GM23338 (cell line): ENCODE results near the gene CACNA1C. TPM values are rescaled to one million over a fixed set of nuclear protein-coding genes. Genes with fewer than 3 reads are reported as not detected.

ENCODE experiments used
- ATAC-seq: fragments of 200-7000 bp; cut with Tn5 transposase; 3 replicates; pipeline ENCODE4 v1.9.1; 2020
- DNase-seq: peaks from one replicate; pipeline ENCODE4 v3.0.0-alpha.2; 2015; ENCODE audit warnings: low spot score
- H2AFZ ChIP-seq: fragments of 200-600 bp; sonication (generic); 2 replicates; pipeline ENCODE4 v1.8.0; 2016; ENCODE audit warnings: antibody characterized with exemption, mild to moderate bottlenecking, moderate library complexity
- H3F3A ChIP-seq: fragments of 200-600 bp; sonication (generic); replicated peaks from 2 replicates; pipeline ENCODE4 v1.8.0; 2017; ENCODE audit warnings: antibody characterized with exemption, mixed run types, low read depth
- H3K27ac ChIP-seq: fragments of 200-600 bp; sonication (generic); 2 replicates; pipeline ENCODE4 v1.6.1; 2016; ENCODE audit warnings: low read depth
- H3K27me3 ChIP-seq: fragments of 200-600 bp; sonication (generic); 2 replicates; pipeline ENCODE4 v1.8.0; 2016; ENCODE audit warnings: mild to moderate bottlenecking, mixed run types, moderate library complexity; ENCODE audit not compliant: insufficient read depth
- H3K36me3 ChIP-seq: fragments of 200-600 bp; sonication (generic); 2 replicates; pipeline ENCODE4 v1.8.0; 2016; ENCODE audit warnings: mild to moderate bottlenecking; ENCODE audit not compliant: insufficient read depth
- H3K4me1 ChIP-seq: fragments of 200-600 bp; sonication (generic); 2 replicates; pipeline ENCODE4 v1.8.0; 2016; ENCODE audit warnings: mild to moderate bottlenecking, moderate library complexity; ENCODE audit not compliant: insufficient read depth
- H3K4me2 ChIP-seq: fragments of 200-600 bp; sonication (generic); 2 replicates; pipeline ENCODE4 v1.7.1; 2017; ENCODE audit warnings: mixed run types
- H3K4me3 ChIP-seq: fragments of 200-600 bp; sonication (generic); 2 replicates; pipeline ENCODE4 v1.6.1; 2016; ENCODE audit warnings: mixed run types
- H3K79me2 ChIP-seq: fragments of 200-600 bp; sonication (generic); replicated peaks from 2 replicates; pipeline ENCODE4 v1.8.0; 2017; ENCODE audit warnings: mild to moderate bottlenecking; ENCODE audit not compliant: insufficient read depth
- H3K9me2 ChIP-seq: fragments of 200-600 bp; sonication (generic); 2 replicates; pipeline ENCODE4 v1.8.0; 2017; ENCODE audit not compliant: insufficient read depth
- H4K20me1 ChIP-seq: fragments of 200-600 bp; sonication (generic); replicated peaks from 2 replicates; pipeline ENCODE4 v1.8.0; 2017; ENCODE audit warnings: mild to moderate bottlenecking; ENCODE audit not compliant: insufficient read depth
- H3K27ac Mint-ChIP-seq: 2 replicates; pipeline ENCODE4 v1.8.0; 2020; ENCODE audit warnings: inconsistent platforms, mild to moderate bottlenecking, moderate library complexity, mixed read lengths
- H3K27me3 Mint-ChIP-seq: 3 replicates; pipeline ENCODE4 v1.8.0; 2022; ENCODE audit warnings: low read depth, mild to moderate bottlenecking, moderate library complexity, mixed read lengths, inconsistent platforms; ENCODE audit not compliant: insufficient read depth, poor library complexity
- H3K36me3 Mint-ChIP-seq: 3 replicates; pipeline ENCODE4 v1.8.0; 2021; ENCODE audit warnings: low read depth, mild to moderate bottlenecking, inconsistent platforms, moderate library complexity, mixed read lengths
- H3K4me1 Mint-ChIP-seq: 3 replicates; pipeline ENCODE4 v1.8.0; 2020; ENCODE audit warnings: mild to moderate bottlenecking, inconsistent platforms, mixed read lengths
- H3K4me3 Mint-ChIP-seq: 3 replicates; pipeline ENCODE4 v1.8.0; 2021; ENCODE audit warnings: moderate library complexity, mild to moderate bottlenecking, inconsistent platforms, mixed read lengths
- H3K9me3 Mint-ChIP-seq: 3 replicates; pipeline ENCODE4 v1.8.0; 2020; ENCODE audit warnings: moderate library complexity, mild to moderate bottlenecking, inconsistent platforms, mixed read lengths
- EZH2 ChIP-seq: fragments of 200-600 bp; sonication (generic); IDR thresholded peaks from one replicate; pipeline ENCODE4 v1.8.0; 2017; ENCODE audit warnings: antibody characterized with exemption, mild to moderate bottlenecking, low read depth; ENCODE audit not compliant: unreplicated experiment
- EZH2phosphoT487 ChIP-seq: fragments of 200-600 bp; sonication (generic); IDR thresholded peaks from one replicate; pipeline ENCODE4 v1.8.1; 2018; ENCODE audit warnings: antibody characterized with exemption; ENCODE audit not compliant: unreplicated experiment
- NANOG ChIP-seq: IDR thresholded peaks from 2 replicates; pipeline ENCODE4 v1.6.1; 2016; ENCODE audit warnings: antibody characterized with exemption, borderline replicate concordance
- polyA plus RNA-seq: library from polyadenylated mRNA; unstranded; fragments of >200 nt; fragmentation: Nextera tagmentation; extraction: Ambion mirVana; gene quantifications from 2 replicates; pipeline ENCODE4 v1.2.1, GENCODE V29; 2016
- total RNA-seq: library from RNA; depleted of rRNA; stranded (reverse); fragments of >200 nt; shearing (Covaris generic); gene quantifications from 2 replicates; pipeline ENCODE4 v1.2.3, GENCODE V29; 2014
- TF ChIP-seq, protein P1 (sequence below), 2 experiments: fragments of 200-600 bp in 1 of 2; sonication (generic) in 1 of 2; conservative IDR thresholded peaks; 2 replicates each; pipeline versions ENCODE4 v1.5.1 to v1.6.1; 2016 to 2017; ENCODE audit warnings: antibody characterized with exemption in 2 of 2, low read depth in 2 of 2, mild to moderate bottlenecking in 2 of 2, moderate library complexity in 1 of 2
- TF ChIP-seq, protein P2 (sequence below): IDR thresholded peaks from one replicate; pipeline ENCODE4 v1.6.1; 2018; ENCODE audit warnings: antibody characterized with exemption; ENCODE audit not compliant: unreplicated experiment

CACNA1C gene
- total and polyA plus RNA-seq, 2 experiments from 2014 or later = 0.78 to 2.1 TPM

DNA sequence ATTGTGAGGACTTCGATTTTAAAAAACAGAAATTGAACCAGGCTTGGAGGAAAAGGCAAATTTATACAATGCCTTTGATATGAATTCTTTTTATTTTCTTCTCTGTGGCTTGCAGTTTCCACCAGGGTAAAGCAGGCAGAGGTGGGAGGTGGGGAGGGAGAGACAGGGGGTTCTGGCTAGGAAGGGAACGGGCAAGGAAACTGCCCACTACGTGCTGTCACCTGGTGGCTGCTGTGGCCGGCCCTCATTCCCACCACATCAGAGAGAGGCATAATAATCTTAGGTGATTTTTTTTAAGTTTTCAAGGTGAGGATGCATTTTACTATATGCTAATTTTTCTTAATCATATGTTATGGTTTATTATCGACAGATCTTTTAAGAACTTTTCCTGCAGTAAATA is 145.8 kb downstream of the CACNA1C start:
- Mint-ChIP-seq H3K4me3 (peak overlapping the region; percentile 68), H3K27ac (peak overlapping the region; percentile 98)
- peak overlapping the region; percentile 87 for H3K27ac ChIP-seq

DNA sequence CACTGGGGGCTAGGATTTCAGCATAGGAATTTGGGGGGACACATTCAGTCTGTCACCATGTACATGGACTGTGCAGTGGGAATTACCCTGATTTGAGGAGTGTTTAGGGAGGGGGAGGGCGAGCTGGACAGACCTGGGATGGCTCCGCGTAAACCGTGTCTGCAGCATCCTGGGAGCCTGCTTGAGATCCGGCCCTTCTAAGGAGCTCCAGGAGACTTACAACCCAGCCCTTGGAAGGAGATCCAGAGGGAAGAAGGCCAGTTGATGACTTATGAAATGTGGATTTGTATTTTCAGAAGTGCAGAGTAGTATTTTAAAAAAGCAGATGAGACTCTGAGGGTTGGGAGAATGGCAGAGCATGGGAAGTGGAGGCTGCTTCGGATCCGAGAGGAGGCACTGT is 153.2 kb downstream of the CACNA1C start:
- H3K9me2 ChIP-seq = peaks cover 11% of the 10 kb centered on the region; the same call in 1 of the 2 replicates
- DNase-seq (no peak), ATAC-seq (no peak; the same call in 2 of the 3 replicates)
- Mint-ChIP-seq H3K27ac (no peak overlapping the region), H3K36me3 (peaks cover 2% of the 10 kb centered on the region; the same call in 1 of the 3 replicates), H3K9me3 (peaks cover 12% of the 10 kb centered on the region; the same call in 2 of the 3 replicates), H3K4me1 (peaks cover 8% of the 10 kb centered on the region; the same call in 2 of the 3 replicates), H3K27me3 (peaks cover 2% of the 10 kb centered on the region), H3K4me3 (no peak overlapping the region)
- no peaks in the 10 kb centered on the region for H3K79me2 ChIP-seq
- H3K36me3 ChIP-seq = no peaks in the 10 kb centered on the region
- no peak overlapping the region for H3K4me3 ChIP-seq
- H3K27ac ChIP-seq = no peak overlapping the region
- H3K27me3 ChIP-seq = no peaks in the 10 kb centered on the region
- no peak overlapping the region for H3K4me2 ChIP-seq
- no peaks in the 10 kb centered on the region for H4K20me1 ChIP-seq
- no peak for TF ChIP-seq EZH2
- peak overlapping the region; percentile 69; the same call in 1 of the 2 replicates for H2AFZ ChIP-seq
- H3F3A ChIP-seq = no peaks in the 10 kb centered on the region
- no peaks in the 10 kb centered on the region for H3K4me1 ChIP-seq

More for the DNA sequence above, 145.8 kb downstream of the CACNA1C start:
- Histone ChIP-seq H3K4me2 (peak overlapping the region; percentile 56), H3K36me3 (no peaks in the 10 kb centered on the region), H3K27me3 (no peaks in the 10 kb centered on the region), H4K20me1 (no peaks in the 10 kb centered on the region), H3K4me1 (peaks cover 25% of the 10 kb centered on the region), H3K4me3 (peak overlapping the region; percentile 30), H3F3A (no peaks in the 10 kb centered on the region), H2AFZ (0 out of 2 replicates have a peak overlapping the region, but pooled peaks have one; percentile 5), H3K9me2 (peaks cover 15% of the 10 kb centered on the region; the same call in 1 of the 2 replicates), H3K79me2 (no peaks in the 10 kb centered on the region)
- DNase-seq (no peak), ATAC-seq (peak; percentile 53)
- peaks cover 57% of the 10 kb centered on the region for H3K4me1 Mint-ChIP-seq
- peaks cover 10% of the 10 kb centered on the region for H3K27me3 Mint-ChIP-seq
- H3K36me3 Mint-ChIP-seq = no peaks in the 10 kb centered on the region; the same call in 2 of the 3 replicates
- TF ChIP-seq EZH2phosphoT487 = no peak
- TF ChIP-seq, protein P1, sequence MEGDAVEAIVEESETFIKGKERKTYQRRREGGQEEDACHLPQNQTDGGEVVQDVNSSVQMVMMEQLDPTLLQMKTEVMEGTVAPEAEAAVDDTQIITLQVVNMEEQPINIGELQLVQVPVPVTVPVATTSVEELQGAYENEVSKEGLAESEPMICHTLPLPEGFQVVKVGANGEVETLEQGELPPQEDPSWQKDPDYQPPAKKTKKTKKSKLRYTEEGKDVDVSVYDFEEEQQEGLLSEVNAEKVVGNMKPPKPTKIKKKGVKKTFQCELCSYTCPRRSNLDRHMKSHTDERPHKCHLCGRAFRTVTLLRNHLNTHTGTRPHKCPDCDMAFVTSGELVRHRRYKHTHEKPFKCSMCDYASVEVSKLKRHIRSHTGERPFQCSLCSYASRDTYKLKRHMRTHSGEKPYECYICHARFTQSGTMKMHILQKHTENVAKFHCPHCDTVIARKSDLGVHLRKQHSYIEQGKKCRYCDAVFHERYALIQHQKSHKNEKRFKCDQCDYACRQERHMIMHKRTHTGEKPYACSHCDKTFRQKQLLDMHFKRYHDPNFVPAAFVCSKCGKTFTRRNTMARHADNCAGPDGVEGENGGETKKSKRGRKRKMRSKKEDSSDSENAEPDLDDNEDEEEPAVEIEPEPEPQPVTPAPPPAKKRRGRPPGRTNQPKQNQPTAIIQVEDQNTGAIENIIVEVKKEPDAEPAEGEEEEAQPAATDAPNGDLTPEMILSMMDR (conservative IDR thresholded peaks at IDR 0.05; ENCODE audit: low read depth in 2 of 2) = peak; percentile 12 to 35; a peak in 2 of 4 replicates
- peaks cover 6% of the 10 kb centered on the region; the same call in 2 of the 3 replicates for H3K9me3 Mint-ChIP-seq

DNA sequence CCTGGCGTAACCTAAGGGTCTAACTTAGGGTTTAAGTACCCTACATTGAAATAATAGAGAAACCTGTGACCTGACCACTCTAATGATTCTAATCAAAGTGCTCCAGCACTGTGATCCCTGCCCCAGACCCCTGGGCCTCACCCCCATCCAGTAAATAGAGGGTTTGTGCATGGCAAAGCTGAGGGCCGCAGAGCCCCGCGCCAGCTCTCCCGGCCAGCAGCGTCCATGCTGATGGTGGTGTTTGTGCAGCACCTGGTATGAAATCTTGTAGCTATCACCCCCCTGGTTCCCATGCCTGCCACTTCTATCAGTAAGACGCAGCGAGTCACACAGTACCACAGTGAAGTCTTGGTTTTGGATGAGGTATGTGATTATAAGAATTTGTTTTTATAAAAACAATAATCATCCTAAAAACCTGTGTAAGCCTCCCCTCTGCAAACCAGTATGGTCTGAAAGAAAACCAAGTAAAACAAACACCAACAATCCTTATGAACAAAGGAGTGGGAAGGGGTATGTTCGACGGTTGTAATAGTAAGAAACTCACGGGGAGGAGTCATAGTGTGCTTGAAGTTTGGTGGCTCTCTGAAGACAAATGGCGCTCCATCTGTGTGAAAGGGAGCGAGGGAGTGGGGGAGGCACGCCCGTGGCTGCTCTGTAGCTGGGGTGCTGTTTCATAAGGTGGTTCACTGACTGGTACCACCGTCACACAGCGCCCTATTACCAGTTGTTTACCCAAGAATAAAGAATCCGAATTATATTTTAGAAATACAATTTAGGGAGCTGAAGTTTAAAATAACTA is 156.2 kb downstream of the CACNA1C start:
- DNase-seq (no peak), ATAC-seq (no peak)
- H3K4me2 ChIP-seq = no peak overlapping the region
- Mint-ChIP-seq H3K36me3 (peaks cover 2% of the 10 kb centered on the region; the same call in 1 of the 3 replicates), H3K4me1 (peaks cover 18% of the 10 kb centered on the region), H3K27ac (no peak overlapping the region), H3K9me3 (0 out of 3 replicates have a peak, but pooled peaks cover 3% of the 10 kb centered on the region), H3K27me3 (peaks cover 6% of the 10 kb centered on the region), H3K4me3 (no peak overlapping the region)
- H3K36me3 ChIP-seq = no peaks in the 10 kb centered on the region
- no peaks in the 10 kb centered on the region for H3K27me3 ChIP-seq
- H4K20me1 ChIP-seq = no peaks in the 10 kb centered on the region
- no peak overlapping the region for H3K27ac ChIP-seq
- H3K4me3 ChIP-seq = no peak overlapping the region
- H3F3A ChIP-seq = no peaks in the 10 kb centered on the region
- 0 out of 2 replicates have a peak, but pooled peaks cover 2% of the 10 kb centered on the region for H3K9me2 ChIP-seq
- H2AFZ ChIP-seq = no peak overlapping the region
- H3K79me2 ChIP-seq = no peaks in the 10 kb centered on the region
- peaks cover 8% of the 10 kb centered on the region; the same call in 1 of the 2 replicates for H3K4me1 ChIP-seq
- TF ChIP-seq, protein P2, sequence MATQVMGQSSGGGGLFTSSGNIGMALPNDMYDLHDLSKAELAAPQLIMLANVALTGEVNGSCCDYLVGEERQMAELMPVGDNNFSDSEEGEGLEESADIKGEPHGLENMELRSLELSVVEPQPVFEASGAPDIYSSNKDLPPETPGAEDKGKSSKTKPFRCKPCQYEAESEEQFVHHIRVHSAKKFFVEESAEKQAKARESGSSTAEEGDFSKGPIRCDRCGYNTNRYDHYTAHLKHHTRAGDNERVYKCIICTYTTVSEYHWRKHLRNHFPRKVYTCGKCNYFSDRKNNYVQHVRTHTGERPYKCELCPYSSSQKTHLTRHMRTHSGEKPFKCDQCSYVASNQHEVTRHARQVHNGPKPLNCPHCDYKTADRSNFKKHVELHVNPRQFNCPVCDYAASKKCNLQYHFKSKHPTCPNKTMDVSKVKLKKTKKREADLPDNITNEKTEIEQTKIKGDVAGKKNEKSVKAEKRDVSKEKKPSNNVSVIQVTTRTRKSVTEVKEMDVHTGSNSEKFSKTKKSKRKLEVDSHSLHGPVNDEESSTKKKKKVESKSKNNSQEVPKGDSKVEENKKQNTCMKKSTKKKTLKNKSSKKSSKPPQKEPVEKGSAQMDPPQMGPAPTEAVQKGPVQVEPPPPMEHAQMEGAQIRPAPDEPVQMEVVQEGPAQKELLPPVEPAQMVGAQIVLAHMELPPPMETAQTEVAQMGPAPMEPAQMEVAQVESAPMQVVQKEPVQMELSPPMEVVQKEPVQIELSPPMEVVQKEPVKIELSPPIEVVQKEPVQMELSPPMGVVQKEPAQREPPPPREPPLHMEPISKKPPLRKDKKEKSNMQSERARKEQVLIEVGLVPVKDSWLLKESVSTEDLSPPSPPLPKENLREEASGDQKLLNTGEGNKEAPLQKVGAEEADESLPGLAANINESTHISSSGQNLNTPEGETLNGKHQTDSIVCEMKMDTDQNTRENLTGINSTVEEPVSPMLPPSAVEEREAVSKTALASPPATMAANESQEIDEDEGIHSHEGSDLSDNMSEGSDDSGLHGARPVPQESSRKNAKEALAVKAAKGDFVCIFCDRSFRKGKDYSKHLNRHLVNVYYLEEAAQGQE = no peak
- TF ChIP-seq NANOG = no peak
